ENCODE measurements around the gene TMC6. TPM values are rescaled to one million over a fixed set of nuclear protein-coding genes. Genes with fewer than 3 reads are reported as not detected.

The TMC6 gene
- total and polyA plus RNA-seq, 2 of the 13 experiments (the other 11 are each of a cell fraction or from before 2014, with no cell fraction given) = 48.4 to 99.1 TPM

- TF ChIP-seq IRX3 (CRISPR knock-in tag; IDR thresholded peaks at IDR 0.05; ENCODE audit: borderline replicate concordance, low read depth) (no peak), HDAC6 (IDR thresholded peaks at IDR 0.05; ENCODE audit: low read depth, low read length) (no peak), CHD2 (IDR thresholded peaks at IDR 0.05; ENCODE audit: low read depth, low read length) (no peak), KDM6A (CRISPR knock-in tag; IDR thresholded peaks at IDR 0.05; ENCODE audit: low read depth) (peak; percentile 33), ZNF468 (CRISPR knock-in tag; IDR thresholded peaks at IDR 0.05) (no peak), SSRP1 (CRISPR knock-in tag; IDR thresholded peaks at IDR 0.05) (no peak), ZEB1 (IDR thresholded peaks at IDR 0.05; ENCODE audit: insufficient replicate concordance, low read depth) (peak; percentile 12), ZNF546 (CRISPR knock-in tag; conservative IDR thresholded peaks at IDR 0.05) (no peak), CERS6 (CRISPR knock-in tag; IDR thresholded peaks at IDR 0.05) (no peak), PHF20 (CRISPR knock-in tag; IDR thresholded peaks at IDR 0.05) (peak; percentile 67; the same call in 1 of the 2 replicates), PATZ1 (CRISPR knock-in tag; IDR thresholded peaks at IDR 0.05) (peak; percentile 97), ZNF687 (CRISPR knock-in tag; IDR thresholded peaks at IDR 0.05) (peak; percentile 95), PHF8 (CRISPR knock-in tag; IDR thresholded peaks at IDR 0.05) (peak; percentile 74)
- TF ChIP-seq, protein P1, sequence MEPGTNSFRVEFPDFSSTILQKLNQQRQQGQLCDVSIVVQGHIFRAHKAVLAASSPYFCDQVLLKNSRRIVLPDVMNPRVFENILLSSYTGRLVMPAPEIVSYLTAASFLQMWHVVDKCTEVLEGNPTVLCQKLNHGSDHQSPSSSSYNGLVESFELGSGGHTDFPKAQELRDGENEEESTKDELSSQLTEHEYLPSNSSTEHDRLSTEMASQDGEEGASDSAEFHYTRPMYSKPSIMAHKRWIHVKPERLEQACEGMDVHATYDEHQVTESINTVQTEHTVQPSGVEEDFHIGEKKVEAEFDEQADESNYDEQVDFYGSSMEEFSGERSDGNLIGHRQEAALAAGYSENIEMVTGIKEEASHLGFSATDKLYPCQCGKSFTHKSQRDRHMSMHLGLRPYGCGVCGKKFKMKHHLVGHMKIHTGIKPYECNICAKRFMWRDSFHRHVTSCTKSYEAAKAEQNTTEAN (CRISPR knock-in tag; conservative IDR thresholded peaks at IDR 0.05) = 0 out of 2 replicates have a peak, but pooled peaks have one; percentile 7
- TF ChIP-seq, protein P2, sequence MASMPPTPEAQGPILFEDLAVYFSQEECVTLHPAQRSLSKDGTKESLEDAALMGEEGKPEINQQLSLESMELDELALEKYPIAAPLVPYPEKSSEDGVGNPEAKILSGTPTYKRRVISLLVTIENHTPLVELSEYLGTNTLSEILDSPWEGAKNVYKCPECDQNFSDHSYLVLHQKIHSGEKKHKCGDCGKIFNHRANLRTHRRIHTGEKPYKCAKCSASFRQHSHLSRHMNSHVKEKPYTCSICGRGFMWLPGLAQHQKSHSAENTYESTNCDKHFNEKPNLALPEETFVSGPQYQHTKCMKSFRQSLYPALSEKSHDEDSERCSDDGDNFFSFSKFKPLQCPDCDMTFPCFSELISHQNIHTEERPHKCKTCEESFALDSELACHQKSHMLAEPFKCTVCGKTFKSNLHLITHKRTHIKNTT (CRISPR knock-in tag; IDR thresholded peaks at IDR 0.05) = no peak
- TF ChIP-seq, protein P3, sequence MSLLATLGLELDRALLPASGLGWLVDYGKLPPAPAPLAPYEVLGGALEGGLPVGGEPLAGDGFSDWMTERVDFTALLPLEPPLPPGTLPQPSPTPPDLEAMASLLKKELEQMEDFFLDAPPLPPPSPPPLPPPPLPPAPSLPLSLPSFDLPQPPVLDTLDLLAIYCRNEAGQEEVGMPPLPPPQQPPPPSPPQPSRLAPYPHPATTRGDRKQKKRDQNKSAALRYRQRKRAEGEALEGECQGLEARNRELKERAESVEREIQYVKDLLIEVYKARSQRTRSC (CRISPR knock-in tag; IDR thresholded peaks at IDR 0.05; ENCODE audit: low read depth) = no peak
- TF ChIP-seq, protein P4, sequence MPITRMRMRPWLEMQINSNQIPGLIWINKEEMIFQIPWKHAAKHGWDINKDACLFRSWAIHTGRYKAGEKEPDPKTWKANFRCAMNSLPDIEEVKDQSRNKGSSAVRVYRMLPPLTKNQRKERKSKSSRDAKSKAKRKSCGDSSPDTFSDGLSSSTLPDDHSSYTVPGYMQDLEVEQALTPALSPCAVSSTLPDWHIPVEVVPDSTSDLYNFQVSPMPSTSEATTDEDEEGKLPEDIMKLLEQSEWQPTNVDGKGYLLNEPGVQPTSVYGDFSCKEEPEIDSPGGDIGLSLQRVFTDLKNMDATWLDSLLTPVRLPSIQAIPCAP (CRISPR knock-in tag; IDR thresholded peaks at IDR 0.05; ENCODE audit: low read depth) = no peak
Measured at GRCh38 chr17:78127239-78127887, 1.2 kb downstream of the TMC6 start (continued).

Data from HepG2 (cell line).